ENCODE results near the gene ZNF354C.

DNA sequence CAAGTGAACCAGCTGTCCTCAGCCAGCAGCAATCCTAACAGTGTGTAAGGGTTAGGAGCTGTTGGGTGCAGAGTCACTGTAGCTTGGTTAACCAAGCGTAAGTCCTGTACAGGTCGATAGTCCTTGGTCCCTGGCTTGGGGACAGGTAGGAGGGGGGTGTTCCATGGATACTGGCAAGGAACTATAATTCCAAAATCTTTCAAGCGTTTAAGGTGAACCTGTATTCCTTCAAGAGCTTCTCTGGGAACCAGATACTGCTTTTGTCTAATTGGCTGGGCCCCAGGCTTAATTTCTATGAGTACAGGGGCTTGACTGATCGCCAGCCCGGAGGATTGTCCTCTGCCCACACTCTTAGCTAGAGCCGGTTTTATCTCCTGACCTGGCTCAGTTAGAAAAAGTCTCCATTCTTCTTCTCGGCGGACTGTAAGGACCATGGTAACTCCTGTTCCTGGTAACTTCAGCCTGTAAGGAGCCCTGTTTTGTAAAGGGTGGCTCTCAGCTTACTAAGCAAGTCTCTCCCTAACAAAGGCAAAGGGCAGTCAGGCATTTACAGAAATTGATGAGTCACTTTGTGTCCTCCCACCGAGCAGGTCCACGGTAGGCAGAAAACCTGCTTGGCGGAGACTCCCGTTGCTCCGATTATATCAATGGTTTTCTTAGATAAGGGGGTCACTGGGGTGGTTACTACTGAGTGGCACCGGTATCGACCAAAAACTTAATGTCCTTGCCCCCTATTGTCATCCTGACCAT, 6.0 kb upstream of the ZNF354C start:
- TF ChIP-seq, protein P1, sequence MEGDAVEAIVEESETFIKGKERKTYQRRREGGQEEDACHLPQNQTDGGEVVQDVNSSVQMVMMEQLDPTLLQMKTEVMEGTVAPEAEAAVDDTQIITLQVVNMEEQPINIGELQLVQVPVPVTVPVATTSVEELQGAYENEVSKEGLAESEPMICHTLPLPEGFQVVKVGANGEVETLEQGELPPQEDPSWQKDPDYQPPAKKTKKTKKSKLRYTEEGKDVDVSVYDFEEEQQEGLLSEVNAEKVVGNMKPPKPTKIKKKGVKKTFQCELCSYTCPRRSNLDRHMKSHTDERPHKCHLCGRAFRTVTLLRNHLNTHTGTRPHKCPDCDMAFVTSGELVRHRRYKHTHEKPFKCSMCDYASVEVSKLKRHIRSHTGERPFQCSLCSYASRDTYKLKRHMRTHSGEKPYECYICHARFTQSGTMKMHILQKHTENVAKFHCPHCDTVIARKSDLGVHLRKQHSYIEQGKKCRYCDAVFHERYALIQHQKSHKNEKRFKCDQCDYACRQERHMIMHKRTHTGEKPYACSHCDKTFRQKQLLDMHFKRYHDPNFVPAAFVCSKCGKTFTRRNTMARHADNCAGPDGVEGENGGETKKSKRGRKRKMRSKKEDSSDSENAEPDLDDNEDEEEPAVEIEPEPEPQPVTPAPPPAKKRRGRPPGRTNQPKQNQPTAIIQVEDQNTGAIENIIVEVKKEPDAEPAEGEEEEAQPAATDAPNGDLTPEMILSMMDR (IDR thresholded peaks at IDR 0.05): no peak
- TF ChIP-seq EP300 (IDR thresholded peaks at IDR 0.05; ENCODE audit: low read depth): no peak
